NCI-H1436 (cell line): ENCODE results near the gene RTN4R.

Source experiments
- DNase-seq: peaks from one replicate; lab custom pipeline; 2025; lab: John Stamatoyannopoulos, UW

The RTN4R gene

DNA sequence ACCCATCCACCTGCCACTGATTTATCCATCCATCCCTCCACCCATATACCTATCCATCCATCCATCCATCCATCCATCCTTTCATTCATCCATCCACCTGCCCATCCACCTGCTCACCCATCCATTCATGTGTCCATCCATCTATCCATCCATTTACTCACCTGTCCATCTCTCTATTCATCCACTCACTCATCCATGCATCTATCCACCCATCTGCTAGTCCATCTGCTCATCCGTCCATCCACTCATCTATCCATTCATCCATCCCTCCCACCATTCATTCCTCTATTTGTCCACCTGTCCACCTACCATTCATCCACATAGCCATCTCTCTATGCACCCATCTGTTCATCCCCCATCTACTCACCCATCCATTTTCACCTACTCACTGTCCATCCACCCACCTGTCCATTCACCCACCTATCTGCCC lies 68.7 kb downstream of the RTN4R start:
- DNase-seq: no peak

- DNase-seq: no peak
Measured at GRCh38 chr22:20198557-20199319, 69.4 kb downstream of the RTN4R start.

DNA sequence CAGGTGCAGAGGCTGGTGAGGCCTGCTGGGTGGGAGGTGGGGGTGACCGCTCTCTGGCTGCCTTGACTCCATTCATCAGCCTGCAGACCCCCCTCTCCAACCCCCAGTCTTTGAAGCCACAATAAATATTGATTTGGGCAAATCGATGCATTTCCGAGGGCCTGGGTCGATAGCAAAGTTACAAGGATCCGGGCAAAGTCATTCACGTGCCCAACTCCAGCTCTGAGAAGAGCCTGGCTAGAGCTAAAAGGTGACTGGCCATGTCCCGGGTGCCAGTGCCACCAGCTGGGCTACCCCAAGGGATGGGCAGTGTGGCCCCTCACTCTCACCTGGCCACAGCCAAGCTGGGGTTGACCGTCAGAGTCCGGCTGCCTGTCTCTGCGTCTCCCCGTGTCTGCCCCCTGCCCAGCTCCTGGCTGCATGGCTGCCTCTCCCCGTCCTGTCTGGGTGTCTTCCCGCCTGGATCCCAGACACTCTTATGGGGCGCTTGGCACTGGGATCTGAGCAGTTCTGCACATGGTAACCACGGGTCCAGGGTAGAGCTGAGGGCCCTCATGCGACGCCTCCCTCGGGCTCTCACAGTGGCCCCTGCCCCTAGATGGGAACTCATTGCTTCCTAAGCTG lies 70.6 kb downstream of the RTN4R start:
- DNase-seq: no peak

DNA sequence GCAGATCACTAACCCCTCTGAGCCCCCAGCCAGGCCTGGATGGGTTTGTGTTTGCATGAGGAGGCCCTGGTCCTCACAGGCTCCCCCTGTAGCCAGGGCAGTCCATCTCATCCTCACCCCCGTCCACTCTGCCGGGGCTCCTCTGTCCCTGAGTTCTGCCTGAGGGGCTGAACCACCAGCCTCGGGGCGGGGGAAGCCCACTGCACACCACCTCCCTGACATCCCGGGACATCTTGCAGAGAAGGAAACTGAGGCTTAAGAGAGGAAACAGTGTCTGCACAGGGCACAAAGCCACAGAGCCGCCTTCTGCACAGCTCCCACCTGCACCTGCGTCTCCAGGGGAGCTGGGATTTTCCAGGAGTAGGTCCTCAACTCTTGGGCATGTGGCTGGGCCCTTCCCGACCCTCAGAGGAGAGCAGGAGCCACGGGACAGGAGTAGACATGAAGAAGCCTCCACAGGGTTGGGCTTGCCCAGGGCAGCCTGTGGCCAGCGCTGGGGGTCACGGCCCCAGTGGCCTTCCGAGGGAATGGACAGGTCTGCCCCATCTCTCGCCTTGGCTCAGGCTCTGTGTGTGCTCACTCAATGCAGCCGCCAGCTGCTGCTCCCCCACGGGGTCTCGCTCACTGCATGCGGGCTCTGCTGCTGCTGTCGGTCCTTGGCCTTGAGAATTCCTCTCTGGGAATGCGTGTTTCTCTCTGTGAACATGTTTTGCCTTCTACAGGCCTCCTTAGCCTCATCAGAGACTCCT lies 71.8 kb downstream of the RTN4R start:
- DNase-seq: no peak

DNA sequence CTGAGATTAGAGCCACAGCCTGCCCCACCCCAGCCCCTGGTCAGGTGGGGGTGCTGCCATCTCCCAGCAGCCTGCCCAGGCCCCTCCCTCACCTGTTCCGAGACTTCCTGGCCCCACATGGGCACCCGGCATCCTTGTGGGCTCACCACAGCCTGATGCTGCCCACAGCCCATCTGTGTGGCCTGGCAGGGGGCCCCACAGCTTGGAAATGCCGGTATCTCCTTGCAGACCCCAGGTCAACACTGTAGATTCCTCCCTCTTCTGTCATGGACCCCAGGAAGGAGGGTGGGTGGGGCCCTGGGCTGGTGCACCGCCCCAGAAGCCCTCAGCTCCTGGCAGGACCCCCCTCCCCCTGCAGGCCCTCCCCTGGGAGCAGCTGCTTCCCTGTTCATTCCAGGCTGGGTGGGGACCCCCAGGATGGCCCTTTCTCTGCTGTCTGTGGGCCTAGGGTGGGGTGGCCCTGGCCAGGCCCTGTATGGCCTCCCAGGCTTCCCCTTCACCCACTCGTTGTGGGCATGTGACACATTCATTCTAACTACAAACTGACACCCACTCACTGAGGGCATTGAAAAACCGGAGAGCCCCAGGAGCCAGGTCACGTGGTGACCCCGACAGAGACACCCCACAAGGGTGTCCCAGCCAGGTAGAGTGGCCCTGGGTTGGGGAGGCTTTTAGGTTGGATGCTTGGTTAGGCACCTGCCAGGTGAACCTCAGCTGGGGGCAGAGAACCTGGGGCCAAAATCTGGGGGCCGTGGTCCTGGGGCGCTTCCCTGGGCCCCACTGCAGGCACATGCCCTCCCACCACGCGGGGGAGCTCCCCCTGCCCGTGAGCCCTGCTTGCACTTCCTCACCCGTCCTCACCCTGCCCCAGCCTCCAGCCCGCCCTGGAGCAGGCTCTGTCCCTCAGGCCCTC lies 73.2 kb downstream of the RTN4R start:
- no peak for DNase-seq

DNA sequence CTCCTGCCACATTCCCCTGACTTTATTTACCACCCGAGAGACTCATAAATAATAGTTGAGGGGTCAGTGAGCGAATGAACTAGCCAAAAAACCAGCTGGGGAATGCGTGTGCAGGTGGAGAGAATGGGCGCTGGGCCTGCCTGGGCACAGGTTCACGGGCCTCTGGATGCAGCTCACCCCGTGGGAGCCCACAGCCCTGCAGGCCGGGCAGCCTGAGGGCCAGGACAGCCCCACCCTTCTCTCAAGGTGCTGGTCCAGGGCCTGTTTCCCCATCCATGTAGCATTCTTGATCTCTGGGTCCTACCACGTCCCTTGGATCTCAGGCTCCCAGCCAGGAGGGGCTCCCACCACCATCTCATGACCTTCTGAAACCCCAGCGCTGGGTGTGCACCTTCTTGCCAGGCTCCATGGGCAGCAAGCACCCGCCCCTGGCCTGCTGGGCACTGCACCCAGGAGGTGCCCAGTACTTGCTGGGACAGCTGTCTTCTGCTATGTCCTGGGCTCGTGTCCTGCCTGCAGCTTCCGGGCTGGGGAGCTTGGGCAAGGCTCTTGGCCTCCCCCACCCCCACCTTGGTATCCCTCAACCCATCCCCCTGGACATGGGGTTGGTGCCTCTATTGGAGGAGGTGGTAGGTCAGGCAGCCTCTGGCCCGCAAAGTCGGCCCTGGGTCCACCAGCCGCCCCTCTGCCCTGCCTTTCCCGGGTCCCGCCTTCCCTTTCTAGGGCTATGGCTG lies 74.2 kb downstream of the RTN4R start:
- DNase-seq: no peak

GRCh38 chr22:20192972-20193760 lies 75.0 kb downstream of the RTN4R start:
- no peak for DNase-seq

GRCh38 chr22:20192293-20192971 lies 75.7 kb downstream of the RTN4R start:
- DNase-seq: no peak

DNA sequence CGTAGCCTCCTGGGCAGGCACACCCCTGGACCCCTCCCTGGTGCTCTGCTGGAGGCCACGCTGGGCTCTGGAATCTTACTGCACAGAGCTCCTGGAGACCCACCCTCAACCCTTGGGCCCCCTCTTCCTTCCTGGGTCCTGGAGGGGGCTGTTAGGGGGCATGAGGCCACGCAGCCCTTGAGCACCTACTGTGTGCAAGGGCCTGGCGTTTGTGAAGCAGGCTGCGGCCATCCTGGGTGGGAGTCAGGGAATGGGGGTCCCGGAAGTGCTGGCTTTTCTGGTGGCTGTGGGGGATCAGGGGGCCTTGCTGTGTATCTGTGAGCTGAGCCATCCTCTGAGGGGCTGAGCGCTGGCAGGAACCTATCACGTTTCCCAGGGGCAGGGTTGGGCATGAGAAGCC lies 76.3 kb downstream of the RTN4R start:
- no peak for DNase-seq
